SU-DHL-6 (cell line): Measurements from ENCODE around the gene CROCC.

Experiments used
- H2AFZ ChIP-seq: fragments of 200-600 bp; sonication (generic); 2 replicates; pipeline ENCODE4 v1.6.1; 2014; ENCODE audit warnings: low read depth, mild to moderate bottlenecking, moderate library complexity, mixed read lengths, antibody characterized with exemption, low read length; ENCODE audit not compliant: severe bottlenecking
- H3F3A ChIP-seq: fragments of 200-600 bp; shearing (Covaris generic); 2 replicates; pipeline ENCODE4 v1.6.0; 2016; ENCODE audit warnings: antibody characterized with exemption, mild to moderate bottlenecking; ENCODE audit not compliant: insufficient read depth
- H3K27ac ChIP-seq: fragments of 200-600 bp; sonication (generic); 2 replicates; pipeline ENCODE4 v1.5.1; 2016; ENCODE audit warnings: low read depth, mild to moderate bottlenecking, low read length, moderate library complexity, mixed read lengths
- H3K27me3 ChIP-seq: fragments of 200-600 bp; sonication (generic), shearing (Covaris generic); 2 replicates; pipeline ENCODE4 v1.6.0; 2014; ENCODE audit warnings: mild to moderate bottlenecking, low read length
- H3K36me3 ChIP-seq: fragments of 200-600 bp; sonication (generic); 2 replicates; pipeline ENCODE4 v1.6.1; 2014; ENCODE audit warnings: mild to moderate bottlenecking, low read length, mixed read lengths
- H3K4me2 ChIP-seq: fragments of 300-600, 200-600 bp; shearing (Covaris generic), sonication (generic); 2 replicates; pipeline ENCODE4 v1.6.0; 2014; ENCODE audit warnings: low read length, low read depth, mild to moderate bottlenecking; ENCODE audit not compliant: poor library complexity, severe bottlenecking
- H3K4me3 ChIP-seq: fragments of 200-600 bp; sonication (generic); 2 replicates; pipeline ENCODE4 v1.5.1; 2014; ENCODE audit warnings: antibody characterized with exemption, low read length, mild to moderate bottlenecking, mixed read lengths; ENCODE audit not compliant: insufficient read depth, poor library complexity, severe bottlenecking
- H3K79me2 ChIP-seq: fragments of 200-600 bp; sonication (generic); 2 replicates; pipeline ENCODE4 v1.6.1; 2014; ENCODE audit warnings: mild to moderate bottlenecking, low read length, moderate library complexity; ENCODE audit not compliant: insufficient read depth
- H3K9ac ChIP-seq: fragments of 200-600 bp; sonication (generic); 2 replicates; pipeline ENCODE4 v1.7.0; 2014; ENCODE audit warnings: mild to moderate bottlenecking, low read length
- H3K9me2 ChIP-seq: fragments of 200-600 bp; sonication (generic); replicated peaks from 2 replicates; pipeline ENCODE4 v1.6.1; 2014; ENCODE audit warnings: low read length; ENCODE audit not compliant: insufficient read depth
- H3K9me3 ChIP-seq: fragments of 200-600 bp; sonication (generic); 2 replicates; pipeline ENCODE4 v1.6.1; 2014; ENCODE audit warnings: low read length, mixed read lengths; ENCODE audit not compliant: insufficient read depth
- H4K20me1 ChIP-seq: fragments of 200-600 bp; sonication (generic); 2 replicates; pipeline ENCODE4 v1.6.1; 2014; ENCODE audit warnings: low read depth, mild to moderate bottlenecking, antibody characterized with exemption, low read length, moderate library complexity, mixed read lengths
- EZH2phosphoT487 ChIP-seq: fragments of 200-600 bp; sonication (generic), shearing (Covaris generic); conservative IDR thresholded peaks from 2 replicates; pipeline ENCODE4 v1.6.1; 2018; ENCODE audit warnings: mild to moderate bottlenecking, antibody characterized with exemption, low read length, moderate library complexity, mixed read lengths
- TF ChIP-seq, protein P1 (sequence below): fragments of 200-600 bp; sonication (generic); IDR thresholded peaks from one replicate; pipeline ENCODE4 v1.5.1; 2017; ENCODE audit warnings: antibody characterized with exemption, mild to moderate bottlenecking, low read length, moderate library complexity; ENCODE audit not compliant: insufficient read depth, poor library complexity, severe bottlenecking

CROCC gene

DNA sequence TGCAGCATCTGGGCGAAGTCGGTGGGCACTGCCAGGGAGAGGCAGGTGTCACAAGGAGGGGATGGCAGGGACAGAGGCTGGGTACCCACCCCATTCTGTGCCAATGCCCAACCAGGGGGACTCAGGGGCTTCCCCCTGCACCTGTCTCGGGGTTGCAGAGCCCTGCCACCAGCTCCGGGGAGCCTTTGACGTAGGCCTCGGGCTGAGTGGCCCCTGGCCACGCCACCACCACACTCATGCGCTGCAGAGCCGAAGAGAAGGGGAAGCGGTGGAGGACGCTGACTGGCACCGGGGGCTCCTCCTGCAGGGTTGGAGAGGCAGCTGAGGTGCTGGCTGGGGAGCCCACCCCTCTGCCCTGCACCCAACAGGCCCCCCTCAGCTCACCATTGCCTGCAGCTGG is 70.4 kb downstream of the CROCC start:
- Histone ChIP-seq H3K9me2 (no peaks in the 10 kb centered on the region), H3K27ac (no peak overlapping the region), H3K9me3 (no peaks in the 10 kb centered on the region), H2AFZ (no peak overlapping the region), H3K79me2 (no peaks in the 10 kb centered on the region), H3K9ac (no peak overlapping the region), H3F3A (no peaks in the 10 kb centered on the region), H3K4me2 (no peak overlapping the region), H4K20me1 (no peaks in the 10 kb centered on the region), H3K4me3 (no peak overlapping the region), H3K36me3 (no peaks in the 10 kb centered on the region), H3K27me3 (no peaks in the 10 kb centered on the region)
- TF ChIP-seq, protein P1, sequence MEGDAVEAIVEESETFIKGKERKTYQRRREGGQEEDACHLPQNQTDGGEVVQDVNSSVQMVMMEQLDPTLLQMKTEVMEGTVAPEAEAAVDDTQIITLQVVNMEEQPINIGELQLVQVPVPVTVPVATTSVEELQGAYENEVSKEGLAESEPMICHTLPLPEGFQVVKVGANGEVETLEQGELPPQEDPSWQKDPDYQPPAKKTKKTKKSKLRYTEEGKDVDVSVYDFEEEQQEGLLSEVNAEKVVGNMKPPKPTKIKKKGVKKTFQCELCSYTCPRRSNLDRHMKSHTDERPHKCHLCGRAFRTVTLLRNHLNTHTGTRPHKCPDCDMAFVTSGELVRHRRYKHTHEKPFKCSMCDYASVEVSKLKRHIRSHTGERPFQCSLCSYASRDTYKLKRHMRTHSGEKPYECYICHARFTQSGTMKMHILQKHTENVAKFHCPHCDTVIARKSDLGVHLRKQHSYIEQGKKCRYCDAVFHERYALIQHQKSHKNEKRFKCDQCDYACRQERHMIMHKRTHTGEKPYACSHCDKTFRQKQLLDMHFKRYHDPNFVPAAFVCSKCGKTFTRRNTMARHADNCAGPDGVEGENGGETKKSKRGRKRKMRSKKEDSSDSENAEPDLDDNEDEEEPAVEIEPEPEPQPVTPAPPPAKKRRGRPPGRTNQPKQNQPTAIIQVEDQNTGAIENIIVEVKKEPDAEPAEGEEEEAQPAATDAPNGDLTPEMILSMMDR: no peak
- TF ChIP-seq EZH2phosphoT487: no peak

DNA sequence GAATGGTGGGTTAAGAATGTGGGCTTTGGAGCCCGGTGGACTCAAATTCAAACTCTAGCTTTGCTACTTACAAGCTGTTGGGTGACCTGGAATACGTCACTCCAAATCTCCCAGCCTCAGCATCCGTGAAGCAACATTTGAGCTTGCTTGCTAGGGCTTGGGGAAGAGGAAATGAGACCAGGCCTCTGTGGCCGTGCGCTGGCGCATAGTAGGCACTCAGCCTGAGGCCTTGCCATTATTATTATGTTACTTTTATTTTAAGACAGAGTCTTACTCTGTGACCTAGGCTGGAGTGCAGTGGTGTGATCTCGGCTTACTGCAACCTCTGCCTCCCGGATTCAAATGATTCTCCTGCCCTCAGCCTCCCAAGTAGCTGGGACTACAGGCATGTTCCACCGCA is 70.9 kb downstream of the CROCC start:
- H3K4me2 ChIP-seq: no peak overlapping the region
- no peaks in the 10 kb centered on the region for H3K79me2 ChIP-seq
- H3K4me3 ChIP-seq: no peak overlapping the region
- H4K20me1 ChIP-seq: no peaks in the 10 kb centered on the region
- H3K27me3 ChIP-seq: no peaks in the 10 kb centered on the region
- no peak for TF ChIP-seq EZH2phosphoT487
- TF ChIP-seq, protein P1: no peak
- H3K9me2 ChIP-seq: no peaks in the 10 kb centered on the region
- no peaks in the 10 kb centered on the region for H3K9me3 ChIP-seq
- no peak overlapping the region for H3K9ac ChIP-seq
- H2AFZ ChIP-seq: no peak overlapping the region
- H3K36me3 ChIP-seq: no peaks in the 10 kb centered on the region
- no peaks in the 10 kb centered on the region for H3F3A ChIP-seq
- no peak overlapping the region for H3K27ac ChIP-seq

DNA sequence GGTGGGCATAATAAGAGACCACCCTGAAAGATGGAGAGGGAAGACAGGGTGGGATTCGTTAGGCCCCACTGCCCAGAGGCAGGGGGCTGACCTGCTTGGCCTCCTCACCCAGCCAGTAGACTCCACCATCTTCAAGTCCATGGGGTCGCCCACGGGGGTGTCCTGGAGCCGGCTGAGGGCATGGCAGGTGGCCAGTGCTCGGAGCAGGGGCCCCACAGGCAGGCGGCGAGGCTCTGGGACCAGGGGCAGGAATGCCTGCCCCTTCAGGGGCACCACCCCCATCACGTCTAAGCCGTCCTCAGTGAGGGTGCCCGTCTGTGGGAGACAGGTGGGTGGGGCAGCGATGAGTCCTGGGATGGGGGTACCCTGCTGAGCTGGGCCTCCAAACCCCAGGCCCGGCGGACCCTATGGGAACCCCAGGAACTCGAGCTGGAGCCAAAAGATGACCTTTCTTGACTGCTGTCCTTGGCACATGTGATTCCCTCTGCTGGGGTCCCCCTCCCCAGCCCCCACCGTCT is 71.8 kb downstream of the CROCC start:
- Histone ChIP-seq H3K9me2 (no peaks in the 10 kb centered on the region), H3K27ac (no peak overlapping the region), H3K9ac (no peak overlapping the region), H3F3A (no peaks in the 10 kb centered on the region), H3K36me3 (no peaks in the 10 kb centered on the region), H3K9me3 (no peaks in the 10 kb centered on the region), H4K20me1 (no peaks in the 10 kb centered on the region), H3K4me2 (no peak overlapping the region), H3K79me2 (no peaks in the 10 kb centered on the region), H3K27me3 (no peaks in the 10 kb centered on the region), H2AFZ (no peak overlapping the region), H3K4me3 (no peak overlapping the region)
- TF ChIP-seq EZH2phosphoT487: no peak
- TF ChIP-seq, protein P1: no peak

GRCh38 chr1:16996845-16997244 is 75.1 kb downstream of the CROCC start:
- Histone ChIP-seq H3K4me3 (no peak overlapping the region), H3K4me2 (no peak overlapping the region), H3K79me2 (no peaks in the 10 kb centered on the region), H3K27me3 (no peaks in the 10 kb centered on the region), H3K9me2 (no peaks in the 10 kb centered on the region), H3F3A (no peaks in the 10 kb centered on the region), H3K9me3 (no peaks in the 10 kb centered on the region), H3K36me3 (no peaks in the 10 kb centered on the region), H2AFZ (no peak overlapping the region), H3K27ac (no peak overlapping the region), H4K20me1 (no peaks in the 10 kb centered on the region), H3K9ac (no peak overlapping the region)
- TF ChIP-seq, protein P1: no peak
- TF ChIP-seq EZH2phosphoT487: no peak
